SHP77 treated with DMSO at 0.1 percent for 48 hours (cell line): Measurements from ENCODE around the gene CFAP20.

Experiments
- DNase-seq: peaks from one replicate; lab custom pipeline; 2025; lab: John Stamatoyannopoulos, UW

CFAP20 gene

GRCh38 chr16:58129097-58129936 lies at the start of gene CFAP20:
Gene CFAP20, minus strand, starts transcription at chr16:58129381. Its CDS starts 266 bp downstream, at chr16:58129115.
- DNase-seq: peak; percentile 99

- no peak for DNase-seq
Observed at GRCh38 chr16:58177353-58177710, 48.2 kb upstream of the CFAP20 start.

- no peak for DNase-seq
Observed at GRCh38 chr16:58176608-58177352, 47.6 kb upstream of the CFAP20 start.

- no peak for DNase-seq
Observed at GRCh38 chr16:58170223-58170622, 41.0 kb upstream of the CFAP20 start.

GRCh38 chr16:58160855-58161254 lies 31.7 kb upstream of the CFAP20 start:
- DNase-seq: no peak

- no peak for DNase-seq
Observed at GRCh38 chr16:58158725-58159124, 29.5 kb upstream of the CFAP20 start.

- no peak for DNase-seq
Observed at GRCh38 chr16:58157951-58158540, 28.9 kb upstream of the CFAP20 start.

- no peak for DNase-seq
Observed at GRCh38 chr16:58157239-58157638, 28.1 kb upstream of the CFAP20 start.

GRCh38 chr16:58155839-58156238 lies 26.7 kb upstream of the CFAP20 start:
- no peak for DNase-seq

GRCh38 chr16:58154345-58154744 lies 25.2 kb upstream of the CFAP20 start:
- DNase-seq: no peak

- DNase-seq: no peak
Observed at GRCh38 chr16:58152246-58152868, 23.2 kb upstream of the CFAP20 start.

GRCh38 chr16:58148526-58148925 lies 19.3 kb upstream of the CFAP20 start:
- DNase-seq: no peak

- no peak for DNase-seq
Observed at GRCh38 chr16:58148099-58148498, 18.9 kb upstream of the CFAP20 start.

GRCh38 chr16:58138852-58139251 lies 9.7 kb upstream of the CFAP20 start:
- no peak for DNase-seq

- no peak for DNase-seq
Observed at GRCh38 chr16:58137581-58137980, 8.4 kb upstream of the CFAP20 start.

- DNase-seq: no peak
Observed at GRCh38 chr16:58128711-58129096, 477 bp downstream of the CFAP20 start.

GRCh38 chr16:58128181-58128631 lies 975 bp downstream of the CFAP20 start:
- DNase-seq: no peak

GRCh38 chr16:58127634-58128033 lies 1.5 kb downstream of the CFAP20 start:
- DNase-seq: no peak

GRCh38 chr16:58127033-58127556 lies 2.1 kb downstream of the CFAP20 start:
- no peak for DNase-seq

- DNase-seq: no peak
Observed at GRCh38 chr16:58126451-58126961, 2.7 kb downstream of the CFAP20 start.

GRCh38 chr16:58125781-58126335 lies 3.3 kb downstream of the CFAP20 start:
- DNase-seq: no peak

- DNase-seq: no peak
Observed at GRCh38 chr16:58125041-58125440, 4.1 kb downstream of the CFAP20 start.
